Measurements from ENCODE around the gene GPR27. TPM values are rescaled to one million over a fixed set of nuclear protein-coding genes. Genes with fewer than 3 reads are reported as not detected.
A peak's percentile ranks its signal among the peaks of the same experiment; 100 is the strongest.

Gene GPR27
- total and polyA plus RNA-seq, 8 donors = 0.83 to 6.4 (median 1.8) TPM

GRCh38 chr3:71742621-71743020 lies 11.0 kb upstream of the GPR27 start:
- ATAC-seq = no peak

DNA sequence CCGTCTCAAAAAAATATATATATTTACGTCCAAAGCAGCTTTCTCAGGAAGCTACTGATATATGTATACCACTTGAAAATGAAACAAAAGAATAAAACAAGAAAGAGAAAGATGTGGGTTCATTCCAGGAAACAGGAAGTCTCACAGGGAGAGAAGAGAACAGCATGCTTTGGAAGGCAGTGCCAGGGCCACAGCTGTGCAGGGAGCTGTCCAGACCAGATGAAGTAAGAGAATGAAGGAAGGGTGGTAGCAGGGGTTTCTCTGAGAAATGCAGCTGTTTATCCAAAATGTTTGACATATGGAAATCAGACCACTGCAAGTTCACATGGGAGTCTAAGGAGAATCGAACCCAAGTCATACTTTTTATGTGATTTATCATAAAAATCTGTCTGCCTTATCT lies 8.9 kb upstream of the GPR27 start:
- no peak for ATAC-seq
- H3K27me3 ChIP-seq = no peaks in the 10 kb centered on the region
- WGBS, 2 donors = 79 to 84% methylated on average over 3 of the region's 3 CpGs
- no peaks in the 10 kb centered on the region for H3K4me1 ChIP-seq
- TF ChIP-seq CTCF (IDR thresholded peaks at IDR 0.05) = no peak
- H3K36me3 ChIP-seq = no peaks in the 10 kb centered on the region
- no peak for DNase-seq
- no peak overlapping the region for H3K4me3 ChIP-seq
- H3K9me3 ChIP-seq = peaks cover 0 to 4% (median 0%) of the 10 kb centered on the region in 4 donors
- H3K27ac ChIP-seq = no peak overlapping the region
- intact Hi-C loops (cut with DNase I) = no loop called here
- no peak for FAIRE-seq

More at GRCh38 chr3:71742621-71743020, 11.0 kb upstream of the GPR27 start:
- no peaks in the 10 kb centered on the region for H3K4me1 ChIP-seq
- peaks cover 0 to 4% (median 0%) of the 10 kb centered on the region in 4 donors for H3K9me3 ChIP-seq
- TF ChIP-seq CTCF (IDR thresholded peaks at IDR 0.05) = no peak
- no peaks in the 10 kb centered on the region for H3K27me3 ChIP-seq
- WGBS, 2 donors = 95 to 100% methylated on average over 1 of the region's 1 CpG
- no peak for DNase-seq
- H3K27ac ChIP-seq = no peak overlapping the region
- intact Hi-C loops (cut with DNase I) = no loop called here
- no peak for FAIRE-seq
- no peaks in the 10 kb centered on the region for H3K36me3 ChIP-seq
- no peak overlapping the region for H3K4me3 ChIP-seq

DNA sequence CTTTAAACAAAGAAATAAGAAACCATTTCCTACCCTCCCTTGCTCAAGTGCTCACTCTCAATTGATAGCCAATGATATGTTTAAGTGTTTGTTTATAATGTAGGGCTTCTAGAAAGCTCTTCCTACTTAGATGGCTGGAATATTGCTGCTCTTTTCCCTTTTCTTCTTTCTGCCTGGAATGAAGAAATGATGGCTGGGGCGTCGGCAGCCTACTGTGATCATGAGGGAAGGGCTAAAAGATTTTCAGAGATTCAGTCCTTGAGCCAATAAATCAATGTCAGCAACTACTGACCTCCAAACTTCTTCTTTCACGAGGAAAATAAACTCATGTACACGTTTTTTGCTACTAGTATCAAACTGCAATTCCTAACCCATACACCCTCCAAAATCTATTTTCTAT lies 2.1 kb upstream of the GPR27 start:
- intact Hi-C loops (cut with DNase I) = no loop called here
- no peaks in the 10 kb centered on the region for H3K27me3 ChIP-seq
- ATAC-seq (no peak), FAIRE-seq (no peak), DNase-seq (no peak)
- H3K9me3 ChIP-seq = no peaks in the 10 kb centered on the region
- WGBS, 2 donors = 89 to 99% methylated on average over 4 of the region's 4 CpGs
- no peak overlapping the region for H3K27ac ChIP-seq
- no peak for TF ChIP-seq CTCF (IDR thresholded peaks at IDR 0.05)
- no peaks in the 10 kb centered on the region for H3K36me3 ChIP-seq
- no peak overlapping the region for H3K4me3 ChIP-seq
- H3K4me1 ChIP-seq = no peaks in the 10 kb centered on the region

DNA sequence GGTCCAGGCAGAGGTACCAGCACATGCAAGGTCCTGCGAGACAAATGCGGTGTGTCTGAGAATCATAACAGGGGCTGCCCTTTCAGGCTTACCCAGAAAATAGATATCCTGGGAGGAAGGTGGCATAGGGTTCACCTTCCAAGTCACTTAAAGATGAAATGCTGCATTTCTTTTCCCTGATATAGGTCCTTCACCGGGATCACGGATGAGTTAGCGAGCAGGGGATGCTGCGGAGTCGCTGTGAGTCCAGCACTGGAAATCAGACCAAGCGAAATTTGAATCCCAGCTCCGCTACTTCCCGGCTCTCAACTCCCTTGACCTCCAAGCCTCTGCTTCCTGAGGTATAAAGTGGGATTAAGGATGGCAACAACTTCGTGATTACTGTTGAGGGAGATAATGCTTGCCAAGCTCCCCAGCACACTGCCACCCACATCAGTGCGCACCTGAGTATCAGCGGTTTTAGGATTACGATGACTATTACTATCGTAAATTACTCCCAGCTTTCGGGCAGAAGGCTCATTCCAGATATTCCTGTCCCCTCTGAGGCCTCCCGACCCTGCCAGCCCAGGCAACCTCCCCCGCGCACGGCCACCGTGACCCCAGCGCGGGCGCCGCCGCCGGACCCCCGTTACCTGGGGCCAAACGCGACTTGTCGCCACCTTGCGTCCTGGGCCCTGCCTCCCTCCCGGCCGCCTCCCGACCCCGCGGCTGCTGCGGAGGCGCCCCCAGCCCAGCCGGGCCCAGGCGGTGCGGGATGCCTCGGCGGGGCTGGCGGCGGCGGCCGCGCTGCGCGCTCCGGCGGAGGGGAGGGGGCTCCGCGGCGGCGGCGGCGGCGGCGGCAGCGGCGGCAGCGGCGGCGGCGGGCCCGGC lies 589 bp upstream of the GPR27 start:
- FAIRE-seq = no peak
- WGBS, 2 donors = 15 to 22% methylated on average over 41 to 68 of the region's 68 CpGs
- intact Hi-C loops (cut with DNase I) = no loop called here
- ATAC-seq = peak in 3 of 4 donors; percentile 24 to 37 (median 25)
- H3K27me3 ChIP-seq = no peaks in the 10 kb centered on the region
- no peak for TF ChIP-seq CTCF (IDR thresholded peaks at IDR 0.05)
- DNase-seq = peak in 1 of 6 donors; percentile 51
- no peaks in the 10 kb centered on the region for H3K36me3 ChIP-seq
- no peak overlapping the region for H3K27ac ChIP-seq
- no peaks in the 10 kb centered on the region for H3K9me3 ChIP-seq
- peak overlapping the region in 3 of 4 donors; percentile 29 to 47 (median 46) for H3K4me3 ChIP-seq
- H3K4me1 ChIP-seq = no peaks in the 10 kb centered on the region

Measured in pancreas (tissue), 10 donors.